Right ventricle myocardium inferior (tissue), 1 donor: ENCODE results near the gene ADCY1. TPM values are rescaled to one million over a fixed set of nuclear protein-coding genes. Genes with fewer than 3 reads are reported as not detected.
A peak's percentile ranks its signal among the peaks of the same experiment; 100 is the strongest.

ENCODE experiments used
- ATAC-seq: fragments of 200-7000 bp; cut with Tn5 transposase; one replicate; pipeline ENCODE4 v1.9.1; 2020; ENCODE audit warnings: mild to moderate bottlenecking, moderate library complexity
- DNase-seq: peaks from one replicate; pipeline ENCODE4 v3.0.0; 2021; ENCODE audit errors: missing footprints
- intact Hi-C: fragments of 100-400 bp; cut with DNase I; formaldehyde crosslinking; loops from one replicate; pipeline ENCODE4 v1.11.0; 2022
- total RNA-seq: library from RNA; stranded (reverse); fragmentation: NEBNext Ultra II Directional; extraction: Animal tissue kit (Norgen Biotek cat#: 25700); gene quantifications from one replicate; pipeline ENCODE4 v1.2.1, GENCODE V29; 2021
- donor health status: DM: no; HTN: yes; CAD: no; lungs with severe emphysema.

Gene ADCY1
- total RNA-seq, 1 donor from 2014 or later, result 5.9 TPM

- DNase-seq, result no peak
- intact Hi-C loops, result no loop called here
- ATAC-seq, result no peak
These were observed 35.9 kb downstream of the ADCY1 start for GRCh38 chr7:45610019-45610418.

- ATAC-seq, result no peak
- intact Hi-C loops, result no loop called here
These were observed 36.6 kb downstream of the ADCY1 start for GRCh38 chr7:45610660-45611299.

GRCh38 chr7:45617166-45617565 is 43.0 kb downstream of the ADCY1 start:
- ATAC-seq (no peak), DNase-seq (no peak)
- intact Hi-C loops, result no loop called here

More at GRCh38 chr7:45610660-45611299, 36.6 kb downstream of the ADCY1 start:
- DNase-seq, result no peak

GRCh38 chr7:45622058-45622457 is 47.9 kb downstream of the ADCY1 start:
- intact Hi-C loops, result no loop called here
- DNase-seq (no peak), ATAC-seq (no peak)

- no peak for ATAC-seq
- DNase-seq, result no peak
- intact Hi-C loops, result no loop called here
These were observed 49.0 kb downstream of the ADCY1 start for GRCh38 chr7:45623157-45623556.

GRCh38 chr7:45623740-45624391 is 49.7 kb downstream of the ADCY1 start:
- intact Hi-C loops, result no loop called here
- ATAC-seq (no peak), DNase-seq (no peak)

- no peak for DNase-seq
- intact Hi-C loops, result no loop called here
- no peak for ATAC-seq
These were observed 50.2 kb downstream of the ADCY1 start for GRCh38 chr7:45624392-45624760.

DNA sequence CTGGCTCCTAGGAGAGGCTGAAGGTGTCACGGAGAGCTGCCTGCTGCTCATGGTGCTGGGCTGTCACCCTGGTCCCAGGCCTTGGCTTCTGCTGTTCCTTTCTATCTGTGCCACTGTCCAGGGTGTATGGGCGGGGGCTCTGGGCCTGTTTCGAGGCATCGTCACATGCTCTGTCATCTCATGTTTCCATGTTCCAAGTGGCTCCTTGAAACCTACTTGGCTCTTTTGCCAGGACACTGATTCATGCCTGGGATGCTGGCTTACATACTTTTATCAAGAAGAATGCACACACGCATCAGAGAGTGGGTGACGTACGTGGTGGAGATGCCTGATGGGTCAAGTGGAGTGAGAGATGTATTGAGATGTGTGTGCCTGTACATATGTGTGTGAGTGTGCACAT is 50.9 kb downstream of the ADCY1 start:
- intact Hi-C loops, result no loop called here
- no peak for ATAC-seq
- DNase-seq, result no peak

- intact Hi-C loops, result no loop called here
- ATAC-seq (no peak), DNase-seq (no peak)
These were observed 51.7 kb downstream of the ADCY1 start for GRCh38 chr7:45625714-45626440.

DNA sequence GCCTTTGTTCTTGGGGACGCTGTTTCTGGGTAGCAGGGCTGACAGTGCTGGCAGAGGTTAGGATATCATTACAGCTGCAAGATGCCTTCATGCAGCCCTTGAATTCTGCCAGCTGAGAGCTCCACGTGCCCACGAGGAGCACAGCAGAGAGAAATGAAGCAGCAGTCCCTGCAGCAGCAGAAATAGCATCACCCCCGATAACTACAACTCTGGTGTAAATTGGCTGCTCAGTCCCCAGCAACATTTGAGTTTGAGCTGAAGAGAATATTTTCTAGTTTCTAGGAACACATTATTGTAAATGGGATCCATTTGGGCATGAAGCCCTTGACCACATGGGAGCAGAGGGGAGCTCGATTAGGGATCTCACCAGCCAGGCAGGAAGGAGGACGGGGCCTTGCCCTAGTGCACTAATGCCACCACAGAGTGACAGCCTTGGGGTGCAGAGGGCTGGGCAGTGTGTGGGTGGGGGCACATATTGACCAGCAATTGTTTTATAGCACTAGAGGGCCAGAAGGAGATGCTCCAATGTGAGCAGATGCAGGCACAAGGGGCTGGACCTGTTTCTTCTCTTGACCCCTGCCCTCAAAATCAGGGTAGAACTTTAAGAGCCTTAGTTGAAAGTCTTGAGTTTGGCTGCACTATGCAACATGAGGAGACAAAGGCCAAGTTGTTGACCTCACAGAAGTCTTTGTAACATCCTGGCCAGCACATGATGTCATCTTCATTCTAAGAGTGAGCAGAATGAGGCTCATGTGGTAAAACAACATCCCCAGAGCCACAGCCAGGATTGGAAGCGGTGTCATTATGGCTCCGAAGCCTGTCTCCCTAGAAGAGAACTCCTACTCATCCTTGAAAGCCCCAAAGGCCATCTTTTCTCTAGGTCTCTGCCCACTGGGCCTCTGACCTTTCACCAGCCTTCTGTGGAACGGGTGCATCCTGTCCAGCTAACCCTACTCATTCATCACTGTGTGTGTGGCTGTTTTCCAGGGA is 52.6 kb downstream of the ADCY1 start:
- ATAC-seq, result peak; percentile 36
- intact Hi-C loops, result no loop called here
- DNase-seq, result no peak

- intact Hi-C loops, result no loop called here
- ATAC-seq, result no peak
- DNase-seq, result no peak
These were observed 53.7 kb downstream of the ADCY1 start for GRCh38 chr7:45627691-45628456.

- DNase-seq, result no peak
- ATAC-seq, result no peak
- intact Hi-C loops, result no loop called here
These were observed 57.4 kb downstream of the ADCY1 start for GRCh38 chr7:45631569-45631968.

DNA sequence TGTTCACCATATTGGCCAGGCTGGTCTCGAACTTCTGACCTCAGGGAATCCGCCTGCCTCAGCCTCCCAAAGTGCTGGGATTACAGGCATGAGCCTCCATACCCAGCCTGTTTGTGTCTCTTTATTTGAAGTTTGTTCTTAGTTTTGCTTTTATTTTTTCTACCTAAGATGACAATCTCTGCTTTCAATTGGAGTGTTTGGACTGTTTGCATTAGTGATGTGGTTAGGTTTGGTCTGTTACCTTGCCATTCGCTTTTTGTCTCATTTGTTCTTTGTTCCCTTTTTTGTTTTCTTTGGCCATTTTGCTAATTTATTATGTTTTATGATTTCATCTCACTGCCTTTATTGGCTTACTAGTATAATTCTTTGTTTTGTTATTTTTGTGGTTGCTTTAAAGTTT is 62.6 kb downstream of the ADCY1 start:
- no peak for DNase-seq
- intact Hi-C loops, result no loop called here
- ATAC-seq, result no peak

GRCh38 chr7:45638916-45639315 is 64.7 kb downstream of the ADCY1 start:
- intact Hi-C loops, result no loop called here
- ATAC-seq (no peak), DNase-seq (no peak)

GRCh38 chr7:45642044-45642443 is 67.9 kb downstream of the ADCY1 start:
- intact Hi-C loops, result no loop called here
- DNase-seq (no peak), ATAC-seq (no peak)

DNA sequence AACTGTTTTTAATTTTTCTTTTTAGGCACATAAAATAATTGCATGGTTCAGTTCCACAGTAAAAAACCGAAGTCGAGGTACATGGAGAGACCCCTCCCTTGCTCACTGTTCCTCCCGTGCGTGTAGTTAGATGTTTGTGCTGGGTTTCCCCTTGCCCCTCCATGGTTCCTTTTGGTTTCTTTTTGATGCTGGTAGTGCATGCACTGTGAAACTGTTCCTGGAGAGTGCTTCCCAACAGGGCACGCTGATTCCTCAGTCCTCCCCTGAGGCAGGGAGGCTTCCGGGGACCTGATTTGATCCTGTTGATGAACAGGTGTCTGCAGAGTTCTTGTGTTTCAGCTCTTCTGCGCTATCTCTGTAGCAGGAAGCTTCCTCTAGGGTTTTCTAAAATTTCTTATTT is 69.5 kb downstream of the ADCY1 start:
- ATAC-seq (no peak), DNase-seq (no peak)
- intact Hi-C loops, result no loop called here

DNA sequence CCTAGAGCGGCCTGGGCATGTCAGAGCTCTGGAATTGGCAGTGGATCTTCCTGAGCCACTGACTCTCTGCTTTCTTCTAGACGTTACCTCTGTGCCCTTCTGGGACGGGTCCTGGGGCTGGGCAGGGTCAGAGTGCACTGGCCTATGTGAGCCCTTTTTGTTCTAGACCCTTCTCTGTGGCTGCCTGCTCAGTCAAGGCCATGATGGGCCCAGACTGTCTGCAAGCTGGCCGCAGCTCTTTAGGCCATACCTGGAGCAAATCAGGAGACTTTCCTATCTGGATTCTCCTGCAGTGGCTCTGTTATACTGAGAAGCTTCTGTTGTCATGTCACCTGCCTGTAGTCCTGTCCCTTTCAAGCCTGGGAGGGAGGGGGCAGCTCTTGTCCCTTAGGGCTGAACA is 70.1 kb downstream of the ADCY1 start:
- intact Hi-C loops, result no loop called here
- no peak for DNase-seq
- no peak for ATAC-seq

DNA sequence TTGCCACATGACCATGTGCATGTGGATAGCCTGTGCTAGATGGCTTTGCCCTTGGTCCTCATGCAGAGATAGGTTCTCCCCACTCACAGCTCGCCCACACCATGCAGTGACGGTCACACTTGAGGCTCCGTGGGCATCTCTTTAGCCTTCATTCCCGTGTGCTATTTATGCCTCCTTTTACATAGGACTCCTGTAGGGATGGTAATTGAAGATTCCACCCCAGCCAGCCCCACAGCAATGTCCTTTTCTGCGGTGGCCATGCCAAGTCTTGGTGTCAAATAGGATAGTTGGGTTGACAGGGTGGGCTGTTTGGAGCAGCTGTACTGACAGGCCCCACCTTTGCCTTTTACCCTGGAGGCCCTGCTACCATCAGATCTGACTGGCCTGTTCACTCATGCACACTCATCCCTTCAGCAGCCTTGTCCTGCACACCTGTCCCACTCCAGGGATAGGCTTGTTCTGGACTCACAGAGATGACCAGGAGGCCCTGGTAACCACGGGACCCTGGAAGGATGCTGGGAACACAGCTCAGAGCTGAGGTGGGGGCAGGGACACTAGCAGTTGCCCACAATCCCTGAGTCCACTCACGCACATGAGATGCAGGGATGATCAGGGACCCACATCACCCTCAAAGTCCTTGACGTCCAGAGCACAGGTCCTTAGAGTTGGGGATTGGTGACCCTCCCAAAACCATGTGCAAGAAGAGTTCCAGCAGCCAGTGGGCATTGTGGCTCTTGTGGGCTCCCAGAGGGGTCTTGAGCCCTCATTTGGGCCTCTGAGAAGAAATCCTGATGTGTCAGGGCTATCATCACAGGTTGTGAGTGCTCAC is 71.2 kb downstream of the ADCY1 start:
- ATAC-seq (no peak), DNase-seq (no peak)
- intact Hi-C loops, result no loop called here
